CD4-positive, alpha-beta T cell treated with Interleukin-15 for 1 hour (primary cell): ENCODE results near the gene OR10V1.

Source experiments
- DNase-seq: peaks from one replicate; pipeline ENCODE4 v3.0.0-alpha.2; 2020

The OR10V1 gene, protein sequence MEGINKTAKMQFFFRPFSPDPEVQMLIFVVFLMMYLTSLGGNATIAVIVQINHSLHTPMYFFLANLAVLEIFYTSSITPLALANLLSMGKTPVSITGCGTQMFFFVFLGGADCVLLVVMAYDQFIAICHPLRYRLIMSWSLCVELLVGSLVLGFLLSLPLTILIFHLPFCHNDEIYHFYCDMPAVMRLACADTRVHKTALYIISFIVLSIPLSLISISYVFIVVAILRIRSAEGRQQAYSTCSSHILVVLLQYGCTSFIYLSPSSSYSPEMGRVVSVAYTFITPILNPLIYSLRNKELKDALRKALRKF

DNA sequence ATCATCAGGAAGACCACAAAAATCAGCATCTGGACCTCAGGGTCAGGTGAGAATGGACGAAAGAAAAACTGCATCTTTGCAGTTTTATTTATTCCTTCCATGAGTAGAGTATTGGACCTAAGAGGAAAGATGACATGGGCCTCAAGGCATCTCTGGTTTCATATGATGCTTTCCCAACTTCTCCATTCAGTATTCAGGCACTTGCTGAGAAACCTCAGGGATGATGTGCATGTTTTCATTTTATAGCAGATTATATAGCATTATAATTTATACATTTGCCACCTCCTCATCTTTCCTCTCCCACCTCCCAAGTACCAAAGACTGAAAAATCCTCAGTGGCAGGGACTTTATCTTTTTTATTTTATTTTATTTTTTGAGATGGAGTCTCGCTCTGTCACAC, at the start of gene OR10V1:
TSS of gene OR10V1 (minus strand) at position 101 of the 400 bp plus-strand sequence. CDS start at position 101, 0 bp downstream.
- DNase-seq = no peak

DNA sequence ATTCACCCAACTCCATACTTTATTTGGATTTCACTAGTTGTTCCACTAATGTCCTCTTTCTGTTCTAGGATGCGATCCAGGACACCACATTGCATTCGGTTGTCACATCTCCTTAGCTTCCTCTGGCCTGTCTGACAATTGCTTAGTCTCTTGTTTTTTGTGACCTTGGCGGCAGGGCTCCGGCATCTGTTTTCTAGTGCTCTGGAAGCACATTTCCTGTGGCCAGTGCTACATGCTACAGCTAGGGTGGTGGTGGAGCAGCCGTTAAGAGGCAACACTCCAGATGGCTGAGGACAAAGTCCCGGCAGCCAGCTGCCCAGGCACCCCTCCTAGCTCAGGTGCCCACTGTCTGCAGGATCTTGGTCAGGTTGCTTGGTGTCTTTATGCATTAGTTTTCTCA, 48.3 kb upstream of the OR10V1 start:
- no peak for DNase-seq

DNA sequence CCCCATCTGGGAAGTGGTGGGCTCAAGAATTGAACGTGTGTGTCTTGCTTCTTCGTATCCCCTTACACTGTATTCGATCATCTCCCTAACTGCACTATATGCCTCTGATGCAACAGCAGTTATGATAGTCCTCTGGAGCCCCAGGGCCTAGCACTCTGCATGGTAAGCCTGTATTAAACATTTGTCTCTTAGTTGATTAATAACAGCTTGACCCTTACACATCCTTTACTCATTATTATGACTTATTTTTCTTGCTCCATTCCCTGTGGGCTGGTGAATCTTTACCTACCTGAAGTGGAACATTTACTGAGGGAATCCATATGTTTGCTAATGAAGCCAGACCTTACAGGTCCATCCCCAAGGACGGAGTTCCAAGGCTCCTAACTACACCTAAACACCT, 47.1 kb upstream of the OR10V1 start:
- DNase-seq = no peak

DNA sequence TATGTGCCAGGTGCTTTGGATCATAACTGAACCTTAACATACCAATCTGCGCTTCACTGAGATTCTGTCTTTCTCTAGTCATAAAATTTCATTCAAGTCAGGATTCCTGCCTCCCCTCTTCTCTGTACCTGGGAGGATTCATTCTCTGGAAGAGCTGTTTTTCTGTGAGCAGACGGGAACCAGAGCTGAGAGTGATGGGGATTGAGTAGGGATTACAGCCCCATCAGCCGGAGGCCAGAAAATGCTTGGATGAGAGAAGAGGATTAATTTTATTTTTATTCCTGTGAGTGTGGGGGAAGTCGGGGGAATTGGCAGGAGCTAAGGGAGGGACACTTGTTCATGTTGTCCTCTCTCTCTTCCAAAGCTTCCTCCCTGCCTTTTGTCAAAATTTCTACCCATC, 46.3 kb upstream of the OR10V1 start:
- DNase-seq = no peak

DNA sequence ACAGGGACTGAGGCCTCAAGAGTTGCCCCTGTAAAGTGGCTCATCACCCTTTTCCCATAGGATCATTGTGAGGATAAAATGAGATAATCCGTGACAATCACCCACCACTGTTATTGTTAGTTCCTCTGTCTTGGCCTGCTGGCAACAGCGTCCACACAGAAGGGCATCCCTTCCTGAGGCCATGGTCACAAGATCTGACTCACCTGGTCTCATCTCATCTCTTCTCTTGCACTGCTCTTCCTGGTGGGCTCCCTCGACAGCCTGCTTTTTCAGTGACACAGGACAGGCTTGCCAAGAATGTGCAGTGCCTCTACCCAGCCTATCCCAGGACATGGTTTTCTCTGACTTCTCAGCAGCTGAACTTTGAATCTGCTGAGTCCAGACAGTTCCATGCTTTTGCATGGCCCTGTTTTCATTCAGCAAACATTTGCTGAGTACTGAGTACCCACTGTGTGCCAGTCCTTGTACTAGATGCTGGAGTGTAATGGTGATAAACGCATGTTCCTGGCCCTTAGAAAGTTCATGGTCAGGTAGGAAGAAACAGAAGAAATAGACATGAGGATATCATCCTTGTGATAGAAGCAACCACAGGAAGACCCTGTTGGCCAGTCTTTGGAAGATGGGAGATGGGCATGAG, 44.9 kb upstream of the OR10V1 start:
- no peak for DNase-seq

DNA sequence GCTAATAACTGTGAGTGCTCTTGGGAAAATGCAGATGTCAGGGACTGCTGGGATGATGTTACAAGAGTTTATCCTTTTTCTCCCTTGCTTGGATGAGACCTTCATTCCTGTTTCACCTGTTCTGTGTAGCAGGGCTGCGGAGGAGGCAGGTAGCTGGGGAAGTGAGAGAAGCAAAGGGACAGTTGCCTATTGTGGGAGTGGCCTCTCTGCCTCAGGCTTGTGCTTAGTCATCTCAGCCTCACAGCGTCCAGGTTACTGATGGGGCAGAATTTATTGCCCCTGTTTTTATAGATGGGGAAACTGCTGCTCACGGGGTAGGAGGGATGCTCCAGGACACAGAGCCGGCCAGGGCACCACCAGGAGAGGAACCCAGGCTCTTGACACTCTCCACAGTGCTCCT, 43.2 kb upstream of the OR10V1 start:
- peak; percentile 21 for DNase-seq

DNA sequence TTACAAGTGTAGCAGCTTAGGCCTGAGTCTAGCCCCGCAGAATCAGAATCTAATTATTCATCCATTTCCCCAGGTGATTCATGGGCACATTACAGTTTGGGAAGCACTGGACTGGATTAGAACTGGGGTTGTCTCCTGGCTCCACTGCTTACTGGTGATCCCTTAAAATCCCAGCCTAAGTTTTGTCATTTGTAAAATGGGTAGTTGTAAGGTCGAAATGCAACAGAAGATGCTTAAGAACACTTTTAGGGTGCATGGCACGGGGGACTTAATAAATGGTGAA, 42.9 kb upstream of the OR10V1 start:
- no peak for DNase-seq

DNA sequence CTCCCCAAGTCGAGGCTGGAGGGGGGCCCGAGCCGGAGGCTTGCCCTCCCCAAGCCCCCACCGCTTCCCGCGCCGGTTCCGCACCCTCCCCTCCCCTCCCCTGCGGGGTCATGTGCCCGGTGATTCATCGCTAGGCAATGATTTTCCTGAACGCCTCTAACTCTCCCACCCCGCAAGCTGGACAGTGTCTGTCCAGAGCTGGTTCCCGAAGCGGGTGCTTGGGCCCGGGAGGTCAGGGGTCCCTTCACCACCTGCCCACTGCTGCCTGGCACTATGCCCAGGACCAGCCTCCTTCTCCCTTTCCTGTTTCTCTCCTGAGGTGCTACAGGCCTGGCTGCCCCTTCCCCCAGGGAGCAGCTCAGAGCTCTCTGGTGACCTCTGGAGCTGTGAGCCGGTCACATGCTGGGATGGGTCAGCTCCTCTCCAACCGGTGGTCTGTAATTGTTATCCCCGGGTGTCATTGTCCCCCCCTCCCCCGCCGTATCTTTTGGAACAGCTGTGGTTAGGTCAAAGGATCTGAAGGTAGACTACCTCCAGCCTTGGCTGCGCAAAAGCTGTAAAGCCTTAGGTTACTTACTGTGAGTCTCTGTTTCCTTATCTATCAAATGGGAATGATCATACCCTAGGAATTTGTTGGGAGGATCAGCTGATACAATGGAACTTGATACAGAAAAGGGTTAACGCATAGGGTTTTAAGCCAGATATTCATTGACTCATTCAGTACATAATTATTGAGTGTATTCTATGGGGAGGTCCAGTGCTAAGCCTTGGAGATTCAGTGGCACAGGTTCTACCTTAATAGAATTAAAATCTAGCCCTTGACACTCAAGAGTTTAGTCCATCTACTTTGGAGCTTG, 42.3 kb upstream of the OR10V1 start:
- DNase-seq = peak; percentile 54

DNA sequence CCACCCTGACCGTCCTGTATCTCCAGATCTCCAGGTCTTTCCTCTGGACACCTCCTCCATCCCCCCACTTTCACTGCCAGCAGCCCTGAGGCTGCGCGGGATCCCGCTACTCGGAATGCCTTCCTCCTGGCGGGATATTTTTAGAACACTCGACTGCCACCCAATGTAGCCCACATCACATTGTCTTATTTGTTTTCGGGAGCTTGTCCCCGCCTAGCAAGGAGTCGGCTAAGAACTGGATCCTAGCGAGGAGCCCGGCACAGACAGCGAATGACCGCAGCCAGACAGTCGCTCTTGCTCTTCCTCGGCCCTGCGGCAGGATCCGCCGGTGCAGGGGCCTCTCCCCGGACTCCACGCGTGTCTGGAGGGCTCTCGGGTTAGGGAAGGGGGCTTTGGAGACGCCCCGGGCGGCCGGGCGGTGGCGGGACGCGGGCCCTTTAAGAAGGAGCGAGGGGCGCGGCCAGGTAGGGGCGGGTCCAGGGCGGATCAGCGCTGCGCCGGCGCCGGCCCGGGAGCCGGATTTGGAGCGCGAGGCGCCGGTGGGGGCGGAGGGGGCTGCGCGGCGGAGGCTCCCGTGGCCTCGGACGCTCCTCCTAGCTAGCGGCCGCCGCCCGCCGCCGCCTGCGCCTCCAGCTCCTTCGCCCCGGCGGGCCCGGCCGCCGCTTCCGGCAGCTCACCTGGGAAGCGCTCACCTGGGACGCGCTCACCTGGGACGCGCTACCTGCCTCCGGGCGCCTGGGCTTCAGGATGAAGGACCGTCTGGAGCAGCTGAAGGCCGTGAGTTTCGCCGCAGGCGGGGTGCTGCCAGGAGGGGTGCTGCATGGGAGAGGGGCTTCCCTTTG, 41.4 kb upstream of the OR10V1 start, which contains the start of gene STX3:
TSS of gene STX3 (plus strand) at position 518 of the 842 bp plus-strand sequence. CDS start at position 748, 230 bp downstream.
- DNase-seq = peak; percentile 59

DNA sequence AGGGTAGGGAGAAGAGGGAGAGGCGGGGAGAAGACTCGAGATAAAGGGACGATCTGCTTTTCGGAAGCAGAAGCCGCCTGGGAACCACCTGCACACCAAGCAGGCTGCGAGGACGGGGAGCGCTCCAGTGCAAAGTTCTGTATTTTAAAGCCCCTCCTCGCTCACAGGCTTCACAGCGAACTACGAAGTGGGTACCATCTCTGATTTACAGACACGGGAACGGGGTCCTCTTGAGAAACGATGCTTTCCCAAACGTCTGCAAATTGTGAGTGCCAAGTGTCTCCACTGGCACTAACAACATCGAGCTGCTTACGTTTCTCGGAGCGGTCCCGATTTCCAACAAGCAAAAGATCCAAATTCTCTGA, 40.8 kb upstream of the OR10V1 start:
- no peak for DNase-seq

DNA sequence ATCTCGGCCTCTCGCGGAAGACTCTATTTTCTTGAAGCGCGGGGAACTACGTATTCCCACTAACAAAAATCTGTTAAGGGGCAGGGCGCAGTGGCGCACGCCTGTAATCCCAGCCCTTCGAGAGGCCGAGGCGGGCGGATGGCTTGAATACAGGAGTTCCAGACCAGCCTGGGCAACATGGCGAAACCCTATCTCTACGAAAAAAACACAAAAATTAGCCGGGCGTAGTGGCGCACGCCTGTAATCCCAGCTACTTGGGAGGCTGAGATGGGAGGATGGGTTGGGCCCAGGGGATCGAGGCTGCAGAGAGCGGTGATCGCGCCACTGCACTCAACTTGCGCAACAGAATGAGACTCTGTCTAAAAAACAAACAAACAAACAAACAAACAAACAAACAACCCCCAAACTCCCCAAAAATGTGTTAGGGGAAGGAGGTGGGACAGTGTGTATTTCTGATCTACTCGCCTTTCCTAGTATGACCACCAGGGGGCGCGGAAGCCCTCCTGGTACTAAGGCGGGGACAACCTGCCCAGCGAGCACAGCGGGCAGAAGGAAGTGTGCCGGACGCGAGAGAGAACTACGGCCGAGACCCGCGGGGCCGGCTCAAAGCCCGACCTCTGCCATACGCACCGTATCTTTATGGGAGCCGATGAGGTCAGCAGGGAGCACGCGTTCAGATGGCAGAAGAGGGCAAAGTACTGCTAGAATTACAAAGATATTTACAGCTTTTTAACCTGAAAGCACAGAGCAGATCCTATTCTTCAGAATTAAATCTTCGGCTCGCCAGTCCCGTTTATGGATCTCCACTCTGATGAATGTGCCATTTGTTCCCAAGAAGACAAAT, 40.2 kb upstream of the OR10V1 start:
- peak; percentile 82 for DNase-seq

DNA sequence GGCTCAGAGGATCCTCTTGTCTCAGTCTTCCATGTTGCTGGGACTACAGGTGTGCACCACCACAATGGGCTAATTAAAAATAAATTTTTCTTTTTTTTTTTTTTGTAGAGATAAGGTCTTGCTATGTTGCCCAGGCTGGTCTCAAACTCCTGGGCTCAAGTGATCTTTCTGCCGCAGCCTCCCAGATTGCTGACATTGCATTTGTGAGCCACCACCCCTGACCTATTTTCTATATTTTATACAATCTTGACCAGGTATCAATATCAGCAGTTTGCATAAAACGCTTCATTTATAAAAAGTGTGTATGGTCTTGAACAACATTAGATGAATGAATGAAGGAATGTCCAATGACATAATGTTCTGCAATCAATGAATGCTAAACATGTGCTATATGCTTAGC, 32.5 kb upstream of the OR10V1 start:
- no peak for DNase-seq

DNA sequence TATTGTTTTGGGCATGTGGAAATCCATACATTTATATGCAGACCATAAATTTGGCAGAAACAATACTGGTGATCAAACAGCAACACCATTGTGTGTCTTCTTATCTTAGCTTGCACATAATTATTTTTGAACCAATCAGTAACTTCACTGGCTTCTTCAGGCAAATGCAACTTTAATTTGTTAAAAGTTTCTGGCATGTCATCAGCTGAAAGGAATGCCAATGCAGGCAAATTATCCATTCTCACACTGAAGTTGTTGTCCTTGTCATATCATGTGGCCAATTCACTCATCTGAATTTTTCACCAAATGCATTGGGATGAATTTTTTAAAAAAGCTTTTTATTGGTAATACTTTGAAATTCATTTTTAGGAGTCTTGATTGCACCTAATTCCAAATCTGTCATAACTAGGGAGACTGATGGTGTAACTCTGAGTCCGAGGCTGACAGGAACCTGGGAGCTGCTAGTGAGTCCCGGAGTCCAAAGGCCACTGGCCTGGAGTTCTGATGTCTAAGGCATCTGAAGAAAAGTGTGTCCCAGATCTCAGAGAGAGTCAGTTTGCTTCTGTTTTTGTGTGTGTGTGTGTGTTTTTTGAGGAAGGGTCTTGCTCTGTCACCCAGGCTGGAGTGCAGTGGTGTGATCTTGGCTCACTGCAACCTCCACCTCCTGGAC, 17.4 kb upstream of the OR10V1 start:
- DNase-seq = no peak

DNA sequence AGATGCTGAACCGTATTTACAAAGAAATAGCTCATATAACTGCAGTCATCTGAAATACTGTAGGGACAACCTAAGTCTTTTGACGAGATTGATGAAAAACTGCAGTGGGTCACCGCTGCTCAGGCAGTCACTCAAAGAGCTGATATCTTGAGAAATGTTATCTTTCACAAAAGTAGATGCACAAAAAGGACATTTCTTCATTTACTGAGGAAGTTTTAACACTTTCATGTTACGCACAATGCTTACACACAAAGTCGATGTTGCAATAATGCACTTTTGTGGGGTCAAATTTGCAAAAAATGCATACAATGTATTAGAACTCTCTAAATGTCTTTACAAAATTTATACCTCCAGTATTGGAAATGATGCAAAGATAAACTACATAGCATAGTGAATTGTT, 16.2 kb upstream of the OR10V1 start:
- DNase-seq = no peak

DNA sequence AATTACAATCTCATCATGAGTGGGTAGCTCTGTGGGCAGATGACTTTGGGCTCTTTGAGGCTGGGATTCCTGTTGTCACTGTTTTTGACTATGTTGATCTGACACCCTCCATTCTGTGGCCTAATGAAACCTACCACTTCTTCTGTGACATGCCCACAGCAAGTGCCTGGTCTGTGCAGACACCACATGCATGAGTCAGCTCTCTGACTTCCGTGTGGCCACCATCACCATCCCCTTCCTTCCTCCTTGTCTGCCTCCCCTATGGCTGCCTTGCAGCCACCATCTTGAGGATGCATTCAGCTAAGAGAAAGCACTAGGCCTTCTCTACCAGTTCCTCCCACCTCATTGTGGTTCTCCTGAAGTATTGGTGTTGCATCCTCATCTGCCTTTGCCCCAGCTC, 15.3 kb upstream of the OR10V1 start:
- DNase-seq = no peak

DNA sequence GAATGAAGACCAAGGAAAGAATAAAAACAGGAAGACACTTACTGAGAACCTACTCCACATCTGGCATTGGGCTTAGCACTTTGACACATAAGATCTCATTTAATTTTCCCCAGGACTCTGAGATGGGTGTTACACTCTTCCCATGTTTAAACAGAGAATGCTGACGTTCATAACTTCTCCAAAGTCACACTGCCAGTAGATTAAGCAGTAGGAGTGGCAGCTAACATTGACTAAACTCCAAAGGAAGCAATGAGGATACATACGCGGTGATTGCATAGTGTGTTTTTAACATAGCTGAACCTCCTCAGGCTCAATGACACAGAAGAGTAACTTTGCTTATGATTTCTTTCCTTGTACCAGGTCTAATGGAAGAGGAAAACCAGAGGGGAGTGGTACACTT, 14.5 kb upstream of the OR10V1 start:
- no peak for DNase-seq

DNA sequence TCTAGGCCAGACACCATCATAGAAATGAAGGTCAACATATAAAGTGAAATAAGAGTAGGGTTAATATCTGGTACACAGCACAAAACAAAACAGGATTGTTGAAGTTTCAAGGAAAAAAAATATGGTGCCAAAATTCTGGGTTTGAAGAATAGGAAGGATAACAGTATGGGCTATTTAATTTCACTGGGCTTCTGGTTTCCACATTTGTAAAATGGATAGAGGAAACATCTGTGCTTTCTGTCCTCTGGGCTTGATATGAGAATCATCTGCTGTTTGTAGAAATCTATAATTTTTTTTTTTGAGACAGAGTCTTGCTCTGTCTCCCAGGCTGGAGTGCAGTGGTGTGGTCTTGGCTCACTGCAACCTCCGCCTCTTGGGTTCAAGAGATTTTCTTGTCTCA, 13.8 kb upstream of the OR10V1 start:
- no peak for DNase-seq

DNA sequence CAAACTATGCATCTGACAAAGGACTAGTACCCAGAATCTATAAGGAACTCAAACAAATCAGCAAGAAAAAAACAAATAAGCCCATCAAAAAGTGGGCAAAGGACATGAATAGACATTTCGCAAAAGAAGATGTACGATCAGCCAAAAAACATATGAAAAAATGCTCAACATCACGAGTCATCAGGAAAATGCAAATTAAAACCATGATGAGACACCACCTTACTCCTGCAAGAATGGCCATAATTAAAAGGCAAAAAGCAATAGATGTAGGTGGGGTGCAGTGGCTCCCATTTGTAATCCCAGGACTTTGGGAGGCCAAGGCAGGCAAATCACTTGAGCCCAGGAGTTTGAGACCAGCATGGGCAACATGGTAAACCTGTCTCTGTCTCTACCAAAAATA, 10.4 kb upstream of the OR10V1 start:
- DNase-seq = no peak

DNA sequence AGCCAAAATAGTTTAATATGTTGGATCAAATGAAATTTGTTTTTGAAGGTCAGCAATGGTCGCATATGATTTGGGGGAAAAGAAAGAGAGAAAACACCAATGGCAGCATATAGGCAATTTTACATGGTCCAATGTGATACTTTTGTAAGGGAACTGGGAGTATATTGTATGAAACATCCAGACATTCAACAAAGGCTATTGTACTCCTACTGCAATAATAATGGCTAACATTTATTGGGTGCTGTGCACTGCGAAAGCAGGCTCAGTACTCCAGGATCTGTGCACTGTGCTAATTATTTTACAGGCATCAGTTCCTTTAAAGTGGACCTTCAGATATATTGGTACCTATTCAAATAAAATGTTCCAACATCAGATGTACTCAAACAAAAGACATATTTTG, 5.9 kb upstream of the OR10V1 start:
- DNase-seq = no peak

DNA sequence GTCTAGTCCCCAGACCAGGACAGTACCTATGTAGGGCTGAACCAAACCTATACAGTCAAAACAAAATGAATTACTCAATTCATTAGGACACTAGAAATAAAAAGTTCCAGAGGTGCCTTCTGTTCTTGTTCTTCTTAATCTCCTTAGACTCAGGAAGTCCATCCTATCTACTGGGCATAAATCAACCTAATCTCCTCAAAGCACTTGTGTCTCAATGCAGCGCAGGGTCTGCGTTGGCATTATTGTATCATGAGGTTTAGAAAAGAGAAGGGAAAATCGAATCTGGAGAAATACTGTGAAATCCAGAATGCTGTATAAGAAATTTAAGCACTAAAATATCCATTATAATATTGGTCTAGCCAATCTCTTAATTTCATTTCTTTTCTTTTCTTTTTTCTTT, 2.4 kb upstream of the OR10V1 start:
- no peak for DNase-seq

DNA sequence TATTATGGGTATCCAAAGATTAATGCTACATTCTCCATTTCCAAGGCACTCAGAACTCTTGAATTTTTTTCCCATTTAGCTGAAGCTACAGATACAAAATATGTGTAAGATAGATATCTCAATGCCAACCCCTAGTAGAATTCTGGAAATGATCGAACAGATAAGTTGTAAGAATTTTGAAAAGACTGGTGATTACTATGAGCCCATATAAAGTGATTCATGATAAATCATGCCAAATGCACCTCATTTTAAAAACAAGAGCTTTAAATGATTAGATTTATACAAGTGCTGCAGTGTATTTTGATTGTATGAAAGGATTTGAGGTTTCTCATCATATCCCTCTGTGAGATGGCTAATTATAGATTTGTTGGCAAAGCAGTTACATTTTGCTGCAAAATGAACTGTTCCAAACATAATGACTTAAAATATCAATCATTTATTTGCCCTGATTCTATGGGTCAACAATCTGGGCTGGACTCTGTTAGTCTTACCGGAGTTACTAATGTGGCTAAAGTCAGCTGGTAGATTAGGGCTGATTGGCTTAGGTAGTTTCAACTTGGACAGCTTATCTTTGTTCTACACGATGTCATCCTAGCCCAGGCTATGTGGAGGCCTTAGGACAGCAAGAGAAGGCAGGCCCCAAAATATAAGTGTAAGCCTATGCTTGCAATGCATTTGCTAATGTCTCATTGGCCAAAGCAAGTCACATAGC, 3.4 kb downstream of the OR10V1 start:
- DNase-seq = no peak
